K562 (cell line): Measurements from ENCODE around the gene CRYBB1. TPM values are rescaled to one million over a fixed set of nuclear protein-coding genes. Genes with fewer than 3 reads are reported as not detected.

Source experiments
- ATAC-seq: fragments of 200-7000 bp; cut with Tn5 transposase; 3 replicates; pipeline ENCODE4 v1.9.1; 2020; ENCODE audit warnings: moderate library complexity
- BruUV-seq: library from RNA; stranded (reverse); fragments of 400-500 nt; replicated peaks from 2 replicates; lab custom pipeline; 2021; lab: Mats Ljungman, UMichigan
- CTCF ChIA-PET: fragments of 300-600 bp; formaldehyde crosslinking; extraction: SDS; loops from one replicate; lab custom pipeline; 2021; ENCODE audit warnings: low intra/inter-chr PET ratio; lab: Yijun Ruan, JAX
- POLR2A ChIA-PET: fragments of 300-600, 350-650 bp; sonication (Branson Sonifier 250); formaldehyde crosslinking; extraction: SDS; loops from one replicate; lab custom pipeline; 2021; ENCODE audit warnings: antibody characterized with exemption, inconsistent platforms; lab: Yijun Ruan, JAX
- DNase-seq, 4 experiments: peaks; one replicate each; pipeline versions ENCODE4 v3.0.0 to v3.0.0-alpha.2; 2011 to 2018; ENCODE audit warnings: low spot score in 3 of 4, mixed read lengths in 3 of 4; ENCODE audit errors: extremely low read depth in 1 of 4
- FAIRE-seq: peaks from 2 replicates; lab custom pipeline; 2011; peaks lifted over from hg19 to GRCh38; lab: Jason Lieb, UNC
- H2AFZ ChIP-seq: 2 replicates; pipeline ENCODE4 v1.6.0; 2011; ENCODE audit warnings: low read depth, low read length, control low read depth, inconsistent platforms
- H3K27ac ChIP-seq: fragments of 200-600 bp; 3 replicates; pipeline ENCODE4 v1.8.0; 2011; ENCODE audit warnings: low read depth, mild to moderate bottlenecking, control low read depth, inconsistent platforms, low read length, moderate library complexity, mixed read lengths; ENCODE audit errors: extremely low read depth
- H3K27me3 ChIP-seq, 2 experiments: fragments of 300-600 bp in 1 of 2; 2 replicates in 1 of 2; 3 replicates in 1 of 2; pipeline versions ENCODE4 v1.6.0 to v1.8.0; 2011; ENCODE audit warnings: inconsistent platforms in 2 of 2, low read length in 2 of 2, mild to moderate bottlenecking in 1 of 2, mixed read lengths in 1 of 2, moderate library complexity in 1 of 2; ENCODE audit not compliant: control insufficient read depth in 2 of 2, insufficient read depth in 2 of 2
- H3K36me3 ChIP-seq: fragments of 300-600 bp; 3 replicates; pipeline ENCODE4 v1.8.0; 2011; ENCODE audit warnings: mild to moderate bottlenecking, low read length, inconsistent platforms; ENCODE audit not compliant: control insufficient read depth, insufficient read depth
- H3K4me1 ChIP-seq, 2 experiments: fragments of 200-600 bp in 1 of 2; replicated peaks in 1 of 2; 2 replicates in 1 of 2; 3 replicates in 1 of 2; pipeline versions ENCODE4 v1.5.1 to v1.8.0; 2011; ENCODE audit warnings: inconsistent platforms in 2 of 2, low read length in 2 of 2, mild to moderate bottlenecking in 1 of 2, mixed read lengths in 1 of 2, moderate library complexity in 1 of 2; ENCODE audit not compliant: control insufficient read depth in 2 of 2, insufficient read depth in 2 of 2
- H3K4me2 ChIP-seq: 2 replicates; pipeline ENCODE4 v1.6.1; 2011; ENCODE audit warnings: low read length, control low read depth, inconsistent platforms, mixed read lengths; ENCODE audit not compliant: insufficient read depth
- H3K4me3 ChIP-seq: fragments of 200-600 bp; sonication (generic), shearing (Covaris generic); 2 replicates; pipeline ENCODE4 v1.5.1; 2016; ENCODE audit warnings: control low read depth, inconsistent platforms
- H3K79me2 ChIP-seq: fragments of 200-600 bp; 3 replicates; pipeline ENCODE4 v1.8.0; 2011; ENCODE audit warnings: low read length, inconsistent platforms; ENCODE audit not compliant: control insufficient read depth, insufficient read depth
- H3K9ac ChIP-seq, 2 experiments: 2 replicates each; pipeline versions ENCODE4 v1.6.0 to v1.6.1; 2011; ENCODE audit warnings: low read depth in 2 of 2, low read length in 2 of 2, control low read depth in 1 of 2, inconsistent platforms in 1 of 2, mild to moderate bottlenecking in 1 of 2, mixed read lengths in 1 of 2; ENCODE audit not compliant: insufficient read depth in 1 of 2
- H3K9me1 ChIP-seq: one replicate; pipeline ENCODE4 v1.6.0; 2011; ENCODE audit warnings: inconsistent platforms, mild to moderate bottlenecking, low read length, moderate library complexity; ENCODE audit not compliant: control insufficient read depth, insufficient read depth
- H3K9me3 ChIP-seq: replicated peaks from 2 replicates; pipeline ENCODE4 v1.5.1; 2011; ENCODE audit warnings: low read depth, low read length, inconsistent platforms; ENCODE audit not compliant: control insufficient read depth, insufficient read depth
- H4K20me1 ChIP-seq: replicated peaks from 2 replicates; pipeline ENCODE4 v1.6.1; 2011; ENCODE audit warnings: low read length, inconsistent platforms, mixed read lengths; ENCODE audit not compliant: control insufficient read depth, insufficient read depth
- BRD4 ChIP-seq: fragments of 200-600 bp; sonication (generic); IDR thresholded peaks from 2 replicates; pipeline ENCODE4 v1.6.1; 2017; ENCODE audit warnings: inconsistent platforms
- ELK1 ChIP-seq: sonication (generic); formaldehyde crosslinking; IDR thresholded peaks from 2 replicates; pipeline ENCODE4 v1.8.1; 2022; ENCODE audit warnings: missing genetic modification reagents
- HMGXB4 ChIP-seq: sonication (generic); formaldehyde crosslinking; IDR thresholded peaks from 2 replicates; pipeline ENCODE4 v1.8.1; 2023; ENCODE audit warnings: mild to moderate bottlenecking, missing genetic modification reagents
- MEF2A ChIP-seq: IDR thresholded peaks from 2 replicates; pipeline ENCODE4 v1.6.1; 2011; ENCODE audit warnings: low read depth, mild to moderate bottlenecking, low read length, moderate library complexity; ENCODE audit not compliant: control insufficient read depth
- ZNF766 ChIP-seq: fragments of 200-800 bp; sonication (Bioruptor generic); conservative IDR thresholded peaks from 2 replicates; pipeline ENCODE4 v1.6.1; 2016; ENCODE audit warnings: missing genetic modification characterization, missing compliant biosample characterization
- WGBS: fragments of 100-300 bp; shearing (Covaris generic); methylation state at CpG from one replicate; pipeline ENCODE4 v1.1.6; 2016; ENCODE audit warnings: low coverage, mixed read lengths; ENCODE audit not compliant: insufficient coverage; ENCODE audit errors: missing lambda C conversion rate; 5-methylcytosine and 5-hydroxymethylcytosine counted together
- in situ Hi-C: fragments of 300-500 bp; cut with MboI; formaldehyde crosslinking; loops from 4 replicates; pipeline ENCODE4 v1.15.0; 2018; ENCODE audit warnings: inconsistent platforms, mixed read lengths
- intact Hi-C: fragments of 100-400 bp; cut with micrococcal nuclease; formaldehyde crosslinking; loops from 2 replicates; pipeline ENCODE4 v1.14.2; 2022
- polyA plus RNA-seq, 8 experiments: library from polyadenylated mRNA; depleted of rRNA in 4 of 8; stranded (reverse) in 5 of 8; unstranded in 3 of 8; fragments of >200 nt; fragmentation: Nextera tagmentation in 2 of 8; fragmentation: Illumina TruSeq in 1 of 8; extraction: Ambion mirVana in 2 of 8; extraction: Trizol in 1 of 8; gene quantifications; 2 replicates each; pipeline versions ENCODE4 v1.2.1 to v1.2.3, GENCODE V29; 2011 to 2014; ENCODE audit warnings: inconsistent platforms in 1 of 8, missing spikeins in 1 of 8
- total RNA-seq, 7 experiments: library from RNA; depleted of rRNA in 6 of 7; stranded (reverse); fragments of >200 nt in 6 of 7; fragmentation: Illumina TruSeq in 2 of 7; extraction: Trizol in 2 of 7; gene quantifications; 2 replicates each; pipeline versions ENCODE4 v1.2.1 to v1.2.3, GENCODE V29; 2011 to 2021; ENCODE audit warnings: low replicate concordance in 1 of 7
- TF ChIP-seq, protein P1 (sequence below): conservative IDR thresholded peaks from 2 replicates; pipeline ENCODE4 v1.6.1; 2011; ENCODE audit warnings: low read depth, mild to moderate bottlenecking, low read length; ENCODE audit not compliant: control insufficient read depth

The CRYBB1 gene
- total and polyA plus RNA-seq, 9 of the 15 experiments (the other 6 are each of a cell fraction or from before 2014, with no cell fraction given), result 0.16 to 0.45 (median 0.33) TPM; not detected in 2

GRCh38 chr22:26565889-26566288 is 51.9 kb downstream of the CRYBB1 start:
- Histone ChIP-seq H3K4me2 (no peak overlapping the region), H4K20me1 (peaks cover 43% of the 10 kb centered on the region), H3K27me3 (no peaks in the 10 kb centered on the region), H3K9me1 (no peaks in the 10 kb centered on the region), H3K4me1 (peaks cover 5 to 8% of the 10 kb centered on the region in 2 experiments; a peak in 4 of 5 replicates), H3K4me3 (no peak overlapping the region), H3K27ac (no peak overlapping the region), H3K9ac (no peak overlapping the region), H2AFZ (no peak overlapping the region), H3K36me3 (peaks cover 68% of the 10 kb centered on the region), H3K9me3 (no peaks in the 10 kb centered on the region), H3K79me2 (peaks cover 93% of the 10 kb centered on the region)
- BruUV-seq, result no TSS peak
- in situ Hi-C loops (no loop called here), intact Hi-C loops (no loop called here)
- no peak for ATAC-seq
- no peak for DNase-seq
- FAIRE-seq, result no peak
- ChIA-PET POLR2A (no interaction called here), CTCF (no interaction called here)
- WGBS, result 72% methylated on average over 7 of the region's 8 CpGs
- TF ChIP-seq MEF2A (no peak), BRD4 (no peak), ELK1 (CRISPR knock-in tag) (no peak), ZNF766 (CRISPR knock-in tag) (no peak), HMGXB4 (CRISPR knock-in tag) (no peak)
- TF ChIP-seq, protein P1, sequence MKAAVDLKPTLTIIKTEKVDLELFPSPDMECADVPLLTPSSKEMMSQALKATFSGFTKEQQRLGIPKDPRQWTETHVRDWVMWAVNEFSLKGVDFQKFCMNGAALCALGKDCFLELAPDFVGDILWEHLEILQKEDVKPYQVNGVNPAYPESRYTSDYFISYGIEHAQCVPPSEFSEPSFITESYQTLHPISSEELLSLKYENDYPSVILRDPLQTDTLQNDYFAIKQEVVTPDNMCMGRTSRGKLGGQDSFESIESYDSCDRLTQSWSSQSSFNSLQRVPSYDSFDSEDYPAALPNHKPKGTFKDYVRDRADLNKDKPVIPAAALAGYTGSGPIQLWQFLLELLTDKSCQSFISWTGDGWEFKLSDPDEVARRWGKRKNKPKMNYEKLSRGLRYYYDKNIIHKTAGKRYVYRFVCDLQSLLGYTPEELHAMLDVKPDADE, result no peak
